SK-N-MC (cell line): ENCODE results near the gene PTPN12.

Experiments
- EZH2 ChIP-seq: fragments of 200-600 bp; sonication (generic); IDR thresholded peaks from one replicate; pipeline ENCODE4 v1.6.1; 2017; ENCODE audit warnings: antibody characterized with exemption
- FOXP2 ChIP-seq: optimal IDR thresholded peaks from 2 replicates; pipeline ENCODE3; 2011; ENCODE audit warnings: mild to moderate bottlenecking, moderate library complexity; ENCODE audit not compliant: insufficient read depth; ENCODE audit errors: extremely low read length, control extremely low read depth
- POLR2AphosphoS5 ChIP-seq: IDR thresholded peaks from 2 replicates; pipeline ENCODE4 v1.6.1; 2012; ENCODE audit warnings: mild to moderate bottlenecking, low read depth, low read length, borderline replicate concordance

DNA sequence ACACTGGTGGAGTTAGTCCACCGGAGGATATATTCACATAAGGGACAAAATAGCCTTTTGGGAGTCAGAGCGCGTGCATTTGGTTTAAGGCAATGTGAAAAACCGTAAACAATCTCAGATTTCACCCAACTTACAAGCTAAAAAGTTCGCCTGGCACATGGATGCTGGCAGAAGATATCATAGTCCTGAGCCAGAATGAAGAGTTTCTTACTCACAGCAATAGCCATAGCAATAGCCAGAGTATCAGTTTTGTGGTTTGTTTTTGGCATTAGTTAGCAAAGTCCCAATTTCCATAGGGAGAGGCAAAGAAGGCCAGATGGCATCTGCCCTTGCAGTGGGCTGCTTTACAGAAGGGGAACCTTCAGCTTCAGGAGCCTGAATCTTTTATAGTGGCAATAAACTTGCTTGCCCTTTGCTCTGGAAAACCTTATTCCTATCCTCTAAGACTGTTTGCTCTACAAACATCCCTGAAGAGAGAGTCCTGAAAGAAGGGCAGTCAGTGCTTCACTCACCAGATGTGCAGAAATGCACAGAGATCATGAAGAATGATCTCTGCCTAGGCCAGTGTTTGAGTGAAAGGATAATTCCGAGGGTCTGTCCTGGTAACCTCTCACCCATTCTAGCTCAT lies 130.5 kb downstream of the PTPN12 start:
- TF ChIP-seq POLR2AphosphoS5 = no peak
- no peak for TF ChIP-seq EZH2
- no peak for TF ChIP-seq FOXP2
